GM20000 (cell line): ENCODE data around the gene NIPSNAP2.

Experiments used
- DNase-seq: peaks from one replicate; pipeline ENCODE4 v3.0.0; 2012; ENCODE audit warnings: low spot score
- TF ChIP-seq, protein P1 (sequence below): IDR thresholded peaks from 2 replicates; pipeline ENCODE4 v1.5.1; 2012; ENCODE audit warnings: mild to moderate bottlenecking, control low read depth; ENCODE audit errors: extremely low read depth, missing control alignments

NIPSNAP2 gene

DNA sequence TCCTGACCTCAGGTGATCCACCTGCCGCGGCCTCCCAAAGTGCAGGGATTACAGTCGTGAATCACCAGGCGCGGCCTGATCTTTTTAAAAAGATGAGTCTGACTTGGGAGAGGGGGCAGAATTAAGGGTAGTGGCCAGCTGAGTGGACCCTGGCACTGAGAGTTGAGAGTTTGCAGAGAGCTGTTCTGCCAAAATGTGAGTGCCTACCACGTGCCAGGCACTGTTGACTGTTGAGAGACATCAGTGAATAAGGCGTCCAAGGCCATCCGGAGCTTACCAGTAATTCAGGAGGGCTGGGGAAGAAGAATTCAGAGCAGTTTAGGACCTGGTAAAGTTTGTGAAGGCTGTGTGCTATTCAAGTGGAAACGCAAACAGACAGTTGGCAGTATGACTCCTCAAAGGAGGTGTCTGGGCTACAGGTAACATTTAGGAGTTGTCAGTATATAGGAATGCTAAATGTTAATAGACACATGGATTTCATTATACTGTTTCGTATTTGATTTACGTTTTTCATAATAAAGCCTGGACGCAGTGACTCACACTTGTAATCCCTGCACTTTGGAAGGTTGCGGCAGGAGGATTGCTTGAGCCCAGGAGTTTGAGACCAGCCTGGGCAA is 1.5 kb downstream of the NIPSNAP2 start:
- no peak for DNase-seq
- TF ChIP-seq, protein P1, sequence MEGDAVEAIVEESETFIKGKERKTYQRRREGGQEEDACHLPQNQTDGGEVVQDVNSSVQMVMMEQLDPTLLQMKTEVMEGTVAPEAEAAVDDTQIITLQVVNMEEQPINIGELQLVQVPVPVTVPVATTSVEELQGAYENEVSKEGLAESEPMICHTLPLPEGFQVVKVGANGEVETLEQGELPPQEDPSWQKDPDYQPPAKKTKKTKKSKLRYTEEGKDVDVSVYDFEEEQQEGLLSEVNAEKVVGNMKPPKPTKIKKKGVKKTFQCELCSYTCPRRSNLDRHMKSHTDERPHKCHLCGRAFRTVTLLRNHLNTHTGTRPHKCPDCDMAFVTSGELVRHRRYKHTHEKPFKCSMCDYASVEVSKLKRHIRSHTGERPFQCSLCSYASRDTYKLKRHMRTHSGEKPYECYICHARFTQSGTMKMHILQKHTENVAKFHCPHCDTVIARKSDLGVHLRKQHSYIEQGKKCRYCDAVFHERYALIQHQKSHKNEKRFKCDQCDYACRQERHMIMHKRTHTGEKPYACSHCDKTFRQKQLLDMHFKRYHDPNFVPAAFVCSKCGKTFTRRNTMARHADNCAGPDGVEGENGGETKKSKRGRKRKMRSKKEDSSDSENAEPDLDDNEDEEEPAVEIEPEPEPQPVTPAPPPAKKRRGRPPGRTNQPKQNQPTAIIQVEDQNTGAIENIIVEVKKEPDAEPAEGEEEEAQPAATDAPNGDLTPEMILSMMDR: no peak

DNA sequence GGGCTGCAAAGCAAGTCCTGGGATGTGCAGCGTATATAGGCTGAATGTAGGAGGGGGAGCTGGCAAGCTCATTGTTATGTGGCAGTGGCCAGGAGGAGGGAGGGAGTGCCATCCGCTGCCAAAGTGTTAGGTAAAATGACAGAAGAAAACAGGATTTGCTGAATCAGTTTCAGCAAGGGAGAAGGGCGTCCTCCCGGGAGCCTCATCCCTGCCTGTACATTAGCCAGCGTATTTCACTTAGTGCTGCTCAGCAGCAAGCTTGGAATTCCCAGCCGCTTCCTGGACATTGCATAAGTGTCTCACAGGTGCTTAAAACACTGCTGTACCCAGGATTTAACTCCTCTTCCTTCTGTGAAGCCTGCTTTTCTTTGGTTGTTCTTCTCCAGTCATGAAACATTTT is 2.5 kb downstream of the NIPSNAP2 start:
- TF ChIP-seq, protein P1: no peak
- DNase-seq: no peak

DNA sequence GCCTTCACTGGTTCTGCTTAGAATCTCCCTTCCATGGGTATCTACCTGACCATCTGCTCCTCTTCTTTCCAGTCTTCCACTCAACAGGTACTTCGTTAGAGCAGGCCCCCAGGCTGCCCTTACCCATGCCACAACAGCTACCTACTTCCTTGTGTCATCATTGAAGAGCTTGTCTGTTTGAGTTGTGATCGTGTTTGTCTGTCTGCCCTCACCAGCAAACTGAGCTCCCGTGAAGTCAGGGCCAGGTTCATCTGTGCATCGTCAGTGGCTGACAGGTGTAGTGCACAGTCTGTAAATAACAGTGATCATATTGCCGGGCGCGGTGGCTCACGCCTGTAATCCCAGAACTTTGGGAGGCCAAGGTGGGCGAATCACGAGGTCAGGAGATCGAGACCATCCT is 5.0 kb downstream of the NIPSNAP2 start:
- no peak for DNase-seq
- TF ChIP-seq, protein P1: no peak

- TF ChIP-seq, protein P1: no peak
- DNase-seq: no peak
Observed at GRCh38 chr7:55970561-55970960, 6.2 kb downstream of the NIPSNAP2 start.

DNA sequence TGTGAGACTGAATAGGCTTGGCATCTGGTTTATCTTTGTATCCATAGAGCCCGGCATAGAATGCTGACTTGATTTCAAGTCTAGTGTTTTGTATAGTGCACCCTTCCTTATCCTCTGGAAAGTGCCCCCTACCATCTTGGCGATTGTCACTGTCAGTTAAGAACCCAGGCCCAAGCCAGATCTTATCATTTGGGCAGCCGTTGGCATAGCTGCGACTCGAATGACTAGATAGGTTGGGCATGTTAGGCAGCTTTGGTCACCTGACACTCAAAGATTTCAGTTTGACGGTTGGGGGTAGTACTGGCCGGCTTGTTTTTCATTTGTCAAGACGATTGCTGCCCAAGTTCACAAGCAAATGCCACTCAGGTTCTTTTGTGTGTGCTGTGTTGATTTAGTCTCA is 6.6 kb downstream of the NIPSNAP2 start:
- no peak for DNase-seq
- TF ChIP-seq, protein P1: no peak

GRCh38 chr7:55973747-55974250 is 9.4 kb downstream of the NIPSNAP2 start:
- DNase-seq: no peak
- TF ChIP-seq, protein P1: no peak

GRCh38 chr7:55975988-55976633 is 11.7 kb downstream of the NIPSNAP2 start:
- TF ChIP-seq, protein P1: no peak
- DNase-seq: no peak
